K562 (cell line): ENCODE measurements around the gene SKP2. TPM values are rescaled to one million over a fixed set of nuclear protein-coding genes. Genes with fewer than 3 reads are reported as not detected.

ENCODE experiments used
- ATAC-seq: fragments of 200-7000 bp; cut with Tn5 transposase; 3 replicates; pipeline ENCODE4 v1.9.1; 2020; ENCODE audit warnings: moderate library complexity
- BruUV-seq: library from RNA; stranded (reverse); fragments of 400-500 nt; replicated peaks from 2 replicates; lab custom pipeline; 2021; lab: Mats Ljungman, UMichigan
- CTCF ChIA-PET: fragments of 300-600 bp; formaldehyde crosslinking; extraction: SDS; loops from one replicate; lab custom pipeline; 2021; ENCODE audit warnings: low intra/inter-chr PET ratio; lab: Yijun Ruan, JAX
- POLR2A ChIA-PET: fragments of 300-600, 350-650 bp; sonication (Branson Sonifier 250); formaldehyde crosslinking; extraction: SDS; loops from one replicate; lab custom pipeline; 2021; ENCODE audit warnings: antibody characterized with exemption, inconsistent platforms; lab: Yijun Ruan, JAX
- DNase-seq, 4 experiments: peaks; one replicate each; pipeline versions ENCODE4 v3.0.0 to v3.0.0-alpha.2; 2011 to 2018; ENCODE audit warnings: low spot score in 3 of 4, mixed read lengths in 3 of 4; ENCODE audit errors: extremely low read depth in 1 of 4
- FAIRE-seq: peaks from 2 replicates; lab custom pipeline; 2011; peaks lifted over from hg19 to GRCh38; lab: Jason Lieb, UNC
- H2AFZ ChIP-seq: 2 replicates; pipeline ENCODE4 v1.6.0; 2011; ENCODE audit warnings: low read depth, low read length, control low read depth, inconsistent platforms
- H3K27ac ChIP-seq: fragments of 200-600 bp; 3 replicates; pipeline ENCODE4 v1.8.0; 2011; ENCODE audit warnings: low read depth, mild to moderate bottlenecking, control low read depth, inconsistent platforms, low read length, moderate library complexity, mixed read lengths; ENCODE audit errors: extremely low read depth
- H3K27me3 ChIP-seq, 2 experiments: fragments of 300-600 bp in 1 of 2; 2 replicates in 1 of 2; 3 replicates in 1 of 2; pipeline versions ENCODE4 v1.6.0 to v1.8.0; 2011; ENCODE audit warnings: inconsistent platforms in 2 of 2, low read length in 2 of 2, mild to moderate bottlenecking in 1 of 2, mixed read lengths in 1 of 2, moderate library complexity in 1 of 2; ENCODE audit not compliant: control insufficient read depth in 2 of 2, insufficient read depth in 2 of 2
- H3K36me3 ChIP-seq: fragments of 300-600 bp; 3 replicates; pipeline ENCODE4 v1.8.0; 2011; ENCODE audit warnings: mild to moderate bottlenecking, low read length, inconsistent platforms; ENCODE audit not compliant: control insufficient read depth, insufficient read depth
- H3K4me1 ChIP-seq, 2 experiments: fragments of 200-600 bp in 1 of 2; replicated peaks in 1 of 2; 2 replicates in 1 of 2; 3 replicates in 1 of 2; pipeline versions ENCODE4 v1.5.1 to v1.8.0; 2011; ENCODE audit warnings: inconsistent platforms in 2 of 2, low read length in 2 of 2, mild to moderate bottlenecking in 1 of 2, mixed read lengths in 1 of 2, moderate library complexity in 1 of 2; ENCODE audit not compliant: control insufficient read depth in 2 of 2, insufficient read depth in 2 of 2
- H3K4me2 ChIP-seq: 2 replicates; pipeline ENCODE4 v1.6.1; 2011; ENCODE audit warnings: low read length, control low read depth, inconsistent platforms, mixed read lengths; ENCODE audit not compliant: insufficient read depth
- H3K4me3 ChIP-seq: fragments of 200-600 bp; sonication (generic), shearing (Covaris generic); 2 replicates; pipeline ENCODE4 v1.5.1; 2016; ENCODE audit warnings: control low read depth, inconsistent platforms
- H3K79me2 ChIP-seq: fragments of 200-600 bp; 3 replicates; pipeline ENCODE4 v1.8.0; 2011; ENCODE audit warnings: low read length, inconsistent platforms; ENCODE audit not compliant: control insufficient read depth, insufficient read depth
- H3K9ac ChIP-seq, 2 experiments: 2 replicates each; pipeline versions ENCODE4 v1.6.0 to v1.6.1; 2011; ENCODE audit warnings: low read depth in 2 of 2, low read length in 2 of 2, control low read depth in 1 of 2, inconsistent platforms in 1 of 2, mild to moderate bottlenecking in 1 of 2, mixed read lengths in 1 of 2; ENCODE audit not compliant: insufficient read depth in 1 of 2
- H3K9me1 ChIP-seq: one replicate; pipeline ENCODE4 v1.6.0; 2011; ENCODE audit warnings: inconsistent platforms, mild to moderate bottlenecking, low read length, moderate library complexity; ENCODE audit not compliant: control insufficient read depth, insufficient read depth
- H3K9me3 ChIP-seq: replicated peaks from 2 replicates; pipeline ENCODE4 v1.5.1; 2011; ENCODE audit warnings: low read depth, low read length, inconsistent platforms; ENCODE audit not compliant: control insufficient read depth, insufficient read depth
- H4K20me1 ChIP-seq: replicated peaks from 2 replicates; pipeline ENCODE4 v1.6.1; 2011; ENCODE audit warnings: low read length, inconsistent platforms, mixed read lengths; ENCODE audit not compliant: control insufficient read depth, insufficient read depth
- LEF1 ChIP-seq: fragments of 450-650 bp; IDR thresholded peaks from 2 replicates; pipeline ENCODE4 v1.6.1; 2016; ENCODE audit warnings: mild to moderate bottlenecking
- NFE2 ChIP-seq: IDR thresholded peaks from 2 replicates; pipeline ENCODE4 v1.6.1; 2014; ENCODE audit warnings: antibody characterized with exemption, low read depth
- SMARCC2 ChIP-seq: fragments of 450-650 bp; IDR thresholded peaks from 2 replicates; pipeline ENCODE4 v1.6.1; 2017; ENCODE audit warnings: antibody characterized with exemption, moderate library complexity, mild to moderate bottlenecking, low read depth
- ZNF280B ChIP-seq: fragments of 250-450 bp; sonication (Bioruptor Pico); IDR thresholded peaks from 2 replicates; pipeline ENCODE4 v1.5.1; 2021; ENCODE audit warnings: mild to moderate bottlenecking
- ZNF561 ChIP-seq: fragments of 450-650 bp; formaldehyde crosslinking; conservative IDR thresholded peaks from 2 replicates; pipeline ENCODE4 v1.4.0; 2020; ENCODE audit warnings: mild to moderate bottlenecking, moderate library complexity
- WGBS: fragments of 100-300 bp; shearing (Covaris generic); methylation state at CpG from one replicate; pipeline ENCODE4 v1.1.6; 2016; ENCODE audit warnings: low coverage, mixed read lengths; ENCODE audit not compliant: insufficient coverage; ENCODE audit errors: missing lambda C conversion rate; 5-methylcytosine and 5-hydroxymethylcytosine counted together
- in situ Hi-C: fragments of 300-500 bp; cut with MboI; formaldehyde crosslinking; loops from 4 replicates; pipeline ENCODE4 v1.15.0; 2018; ENCODE audit warnings: inconsistent platforms, mixed read lengths
- intact Hi-C: fragments of 100-400 bp; cut with micrococcal nuclease; formaldehyde crosslinking; loops from 2 replicates; pipeline ENCODE4 v1.14.2; 2022
- polyA plus RNA-seq, 8 experiments: library from polyadenylated mRNA; depleted of rRNA in 4 of 8; stranded (reverse) in 5 of 8; unstranded in 3 of 8; fragments of >200 nt; fragmentation: Nextera tagmentation in 2 of 8; fragmentation: Illumina TruSeq in 1 of 8; extraction: Ambion mirVana in 2 of 8; extraction: Trizol in 1 of 8; gene quantifications; 2 replicates each; pipeline versions ENCODE4 v1.2.1 to v1.2.3, GENCODE V29; 2011 to 2014; ENCODE audit warnings: inconsistent platforms in 1 of 8, missing spikeins in 1 of 8
- total RNA-seq, 7 experiments: library from RNA; depleted of rRNA in 6 of 7; stranded (reverse); fragments of >200 nt in 6 of 7; fragmentation: Illumina TruSeq in 2 of 7; extraction: Trizol in 2 of 7; gene quantifications; 2 replicates each; pipeline versions ENCODE4 v1.2.1 to v1.2.3, GENCODE V29; 2011 to 2021; ENCODE audit warnings: low replicate concordance in 1 of 7
- TF ChIP-seq, protein P1 (sequence below): fragments of 250-450 bp; sonication (Bioruptor Pico); IDR thresholded peaks from 2 replicates; pipeline ENCODE4 v1.8.0; 2021; ENCODE audit warnings: moderate library complexity, mild to moderate bottlenecking, inconsistent platforms

Gene SKP2
- total and polyA plus RNA-seq, 9 of the 15 experiments (the other 6 are each of a cell fraction or from before 2014, with no cell fraction given) = 30.0 to 97.5 (median 80.8) TPM

DNA sequence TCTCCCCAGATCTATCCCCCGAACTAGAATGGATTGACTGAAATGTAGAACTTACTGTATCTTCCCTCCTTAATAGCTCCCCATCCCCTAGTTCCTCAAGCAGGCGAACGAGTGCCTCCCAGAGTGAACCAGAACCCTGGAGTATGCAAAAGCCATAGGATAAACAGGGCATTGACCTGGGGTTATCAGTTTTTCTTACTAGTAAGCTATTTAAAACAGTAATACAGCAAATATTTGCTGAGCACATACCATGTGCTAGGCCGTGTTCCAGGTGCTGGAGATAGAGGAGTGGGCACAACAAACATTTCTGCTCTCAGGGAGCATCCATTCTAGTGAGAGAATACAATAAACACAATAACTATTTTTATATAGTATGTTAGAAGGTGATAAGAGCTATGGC, 1.8 kb downstream of the SKP2 start:
- POLR2A ChIA-PET = interaction anchor here (0.5 to 2.0 kb wide), 6 partner anchors 12 to 149 kb away, joined by 3 to 9 read pairs (median 3); partner anchors contain the start of gene NADK2
- Histone ChIP-seq H3K4me2 (peak overlapping the region; percentile 98), H3K27ac (peak overlapping the region; percentile 61; the same call in 1 of the 3 replicates), H3K27me3 (no peaks in the 10 kb centered on the region), H3K79me2 (peaks cover 93% of the 10 kb centered on the region), H3K36me3 (peaks cover 61% of the 10 kb centered on the region), H2AFZ (peak overlapping the region; percentile 40; the same call in 1 of the 2 replicates), H3K9me1 (no peaks in the 10 kb centered on the region), H3K4me1 (peaks cover 6 to 13% of the 10 kb centered on the region in 2 experiments), H3K9ac (peak overlapping the region; percentile 56 to 88; a peak in 3 of 4 replicates), H3K4me3 (peak overlapping the region; percentile 66), H4K20me1 (no peaks in the 10 kb centered on the region), H3K9me3 (no peaks in the 10 kb centered on the region)
- no peak for ATAC-seq
- 63% methylated on average over 4 of the region's 4 CpGs for WGBS
- no TSS peak for BruUV-seq
- DNase-seq = peak in 1 of 4 experiments; percentile 8
- FAIRE-seq = no peak
- intact Hi-C loops (loop anchor here (1.0 kb wide), 1 partner anchor 74 kb away; no protein-coding TSS in a partner anchor), in situ Hi-C loops (no loop called here)
- CTCF ChIA-PET = no interaction called here
- TF ChIP-seq SMARCC2 (no peak), LEF1 (no peak), ZNF561 (CRISPR knock-in tag) (no peak), NFE2 (no peak), ZNF280B (CRISPR knock-in tag) (no peak)
- TF ChIP-seq, protein P1, sequence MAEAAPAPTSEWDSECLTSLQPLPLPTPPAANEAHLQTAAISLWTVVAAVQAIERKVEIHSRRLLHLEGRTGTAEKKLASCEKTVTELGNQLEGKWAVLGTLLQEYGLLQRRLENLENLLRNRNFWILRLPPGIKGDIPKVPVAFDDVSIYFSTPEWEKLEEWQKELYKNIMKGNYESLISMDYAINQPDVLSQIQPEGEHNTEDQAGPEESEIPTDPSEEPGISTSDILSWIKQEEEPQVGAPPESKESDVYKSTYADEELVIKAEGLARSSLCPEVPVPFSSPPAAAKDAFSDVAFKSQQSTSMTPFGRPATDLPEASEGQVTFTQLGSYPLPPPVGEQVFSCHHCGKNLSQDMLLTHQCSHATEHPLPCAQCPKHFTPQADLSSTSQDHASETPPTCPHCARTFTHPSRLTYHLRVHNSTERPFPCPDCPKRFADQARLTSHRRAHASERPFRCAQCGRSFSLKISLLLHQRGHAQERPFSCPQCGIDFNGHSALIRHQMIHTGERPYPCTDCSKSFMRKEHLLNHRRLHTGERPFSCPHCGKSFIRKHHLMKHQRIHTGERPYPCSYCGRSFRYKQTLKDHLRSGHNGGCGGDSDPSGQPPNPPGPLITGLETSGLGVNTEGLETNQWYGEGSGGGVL (CRISPR knock-in tag) = no peak
